MM.1S (cell line): ENCODE measurements around the gene MAGI3.

Source experiments
- EZH2 ChIP-seq: fragments of 300-600 bp; sonication (generic); optimal IDR thresholded peaks from 2 replicates; pipeline ENCODE3; 2017; ENCODE audit warnings: low read depth, mild to moderate bottlenecking, antibody characterized with exemption, low read length, mixed read lengths
- EZH2phosphoT487 ChIP-seq: fragments of 300-600 bp; sonication (generic); IDR thresholded peaks from 2 replicates; pipeline ENCODE4 v1.6.1; 2018; ENCODE audit warnings: antibody characterized with exemption, low read length
- TF ChIP-seq, protein P1 (sequence below): fragments of 300-600 bp; sonication (generic); IDR thresholded peaks from 2 replicates; pipeline ENCODE4 v1.5.1; 2016; ENCODE audit warnings: antibody characterized with exemption, low read length, mixed read lengths

GRCh38 chr1:113734357-113735055 lies 344.2 kb downstream of the MAGI3 start:
- TF ChIP-seq, protein P1, sequence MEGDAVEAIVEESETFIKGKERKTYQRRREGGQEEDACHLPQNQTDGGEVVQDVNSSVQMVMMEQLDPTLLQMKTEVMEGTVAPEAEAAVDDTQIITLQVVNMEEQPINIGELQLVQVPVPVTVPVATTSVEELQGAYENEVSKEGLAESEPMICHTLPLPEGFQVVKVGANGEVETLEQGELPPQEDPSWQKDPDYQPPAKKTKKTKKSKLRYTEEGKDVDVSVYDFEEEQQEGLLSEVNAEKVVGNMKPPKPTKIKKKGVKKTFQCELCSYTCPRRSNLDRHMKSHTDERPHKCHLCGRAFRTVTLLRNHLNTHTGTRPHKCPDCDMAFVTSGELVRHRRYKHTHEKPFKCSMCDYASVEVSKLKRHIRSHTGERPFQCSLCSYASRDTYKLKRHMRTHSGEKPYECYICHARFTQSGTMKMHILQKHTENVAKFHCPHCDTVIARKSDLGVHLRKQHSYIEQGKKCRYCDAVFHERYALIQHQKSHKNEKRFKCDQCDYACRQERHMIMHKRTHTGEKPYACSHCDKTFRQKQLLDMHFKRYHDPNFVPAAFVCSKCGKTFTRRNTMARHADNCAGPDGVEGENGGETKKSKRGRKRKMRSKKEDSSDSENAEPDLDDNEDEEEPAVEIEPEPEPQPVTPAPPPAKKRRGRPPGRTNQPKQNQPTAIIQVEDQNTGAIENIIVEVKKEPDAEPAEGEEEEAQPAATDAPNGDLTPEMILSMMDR: no peak
- TF ChIP-seq EZH2phosphoT487 (no peak), EZH2 (no peak)
